Adrenal gland (tissue), 12 donors: ENCODE data around the gene CACNA1C. TPM values are rescaled to one million over a fixed set of nuclear protein-coding genes. Genes with fewer than 3 reads are reported as not detected.

ENCODE experiments used
- DNase-seq, 7 donors: peaks; one replicate each; pipeline ENCODE4 v3.0.0-alpha.2; 2019 to 2020
- H3K27ac ChIP-seq, 5 donors: fragments of 200-600 bp; sonication (generic) in 4 of 5; 1 replicate in 3 of 5; 2 replicates in 2 of 5; pipeline versions ENCODE4 v1.5.1 to v1.8.0; 2016 to 2020; ENCODE audit warnings: mild to moderate bottlenecking in 1 of 5
- H3K27me3 ChIP-seq: fragments of 200-600 bp; 2 replicates; pipeline ENCODE4 v1.8.0; 2021
- H3K36me3 ChIP-seq, 2 donors: fragments of 200-600 bp; replicated peaks in 1 of 2; 1 replicate in 1 of 2; 2 replicates in 1 of 2; pipeline versions ENCODE4 v1.5.1 to v1.8.0; 2018 to 2022
- H3K4me1 ChIP-seq, 2 donors: fragments of 200-600 bp; replicated peaks in 1 of 2; 1 replicate in 1 of 2; 2 replicates in 1 of 2; pipeline versions ENCODE4 v1.5.1 to v1.8.0; 2018 to 2021
- H3K4me3 ChIP-seq, 4 donors: fragments of 200-600 bp; sonication (generic) in 3 of 4; one replicate each; pipeline ENCODE4 v1.5.1; 2016 to 2018
- H3K9me3 ChIP-seq, 3 donors: fragments of 200-600 bp; sonication (generic) in 1 of 3; replicated peaks in 1 of 3; 1 replicate in 2 of 3; 2 replicates in 1 of 3; pipeline versions ENCODE4 v1.5.1 to v1.8.0; 2016 to 2021
- CTCF ChIP-seq, 6 experiments: fragments of 450-650 bp in 4 of 6; fragments of 200-600 bp in 2 of 6; sonication (generic) in 1 of 6; IDR thresholded peaks; 1 replicate in 5 of 6; 2 replicates in 1 of 6; pipeline versions ENCODE4 v1.5.1 to v1.8.0; 2016 to 2021; ENCODE audit warnings: antibody characterized with exemption in 6 of 6, mild to moderate bottlenecking in 2 of 6, moderate library complexity in 1 of 6
- POLR2A ChIP-seq, 2 donors: fragments of 450-650 bp; IDR thresholded peaks; one replicate each; pipeline ENCODE4 v1.6.1; 2017; ENCODE audit warnings: antibody characterized with exemption in 2 of 2, mild to moderate bottlenecking in 2 of 2, moderate library complexity in 1 of 2
- WGBS, 4 donors: extraction: QIAGEN DNeasy Blood & Tissue Kit in 2 of 4; methylation state at CpG; one replicate each; pipeline versions ENCODE4 v1.1.5 to v1.1.7; 2013 to 2017; 5-methylcytosine and 5-hydroxymethylcytosine counted together
- intact Hi-C, 2 donors: fragments of 100-400 bp; cut with DNase I; formaldehyde crosslinking; loops; one replicate each; pipeline versions ENCODE4 v1.14.1 to v1.15.0; 2022 to 2023
- polyA plus RNA-seq, 3 donors: library from polyadenylated mRNA; stranded (reverse); fragments of 200-250 nt in 2 of 3; fragments of 350-450 nt in 1 of 3; fragmentation: Illumina TruSeq in 1 of 3; extraction: RNeasy Lipid Tissue Mini Kit (QIAGEN cat#74804) in 1 of 3; gene quantifications; one replicate each; pipeline ENCODE4 v1.2.3, GENCODE V29; 2013 to 2014
- total RNA-seq, 9 donors: library from RNA; depleted of rRNA in 4 of 9; stranded (reverse); fragments of >200 nt in 4 of 9; fragments of 120-200 nt in 1 of 9; fragmentation: NEBNext Ultra II Directional in 1 of 9; extraction: Animal tissue kit (Norgen Biotek cat#: 25700) in 1 of 9; gene quantifications; one replicate each; pipeline versions ENCODE4 v1.1.0 to v1.2.4, GENCODE V29; 2013 to 2023
- donor health status: healthy with polysubstance abuse.
- donor health status: Bipolar disorder and iron deficiency.
- donor health status: DM: yes; HTN: yes; CAD: no.
- donor health status: DM: no; HTN: no; CAD: no.
- donor health status: DM: no; HTN: no; CAD: no.
- donor health status: DM: yes; HTN: yes; CAD: no.

The CACNA1C gene
- total and polyA plus RNA-seq, 12 donors = 1.4 to 5.8 (median 3.5) TPM

- 89 to 97% (median 89%) methylated on average over 3 to 4 of the region's 4 CpGs for WGBS, 4 donors
- no peak overlapping the region for H3K4me3 ChIP-seq
- H3K9me3 ChIP-seq = no peaks in the 10 kb centered on the region
- no peaks in the 10 kb centered on the region for H3K36me3 ChIP-seq
- H3K27ac ChIP-seq = no peak overlapping the region
- intact Hi-C loops = no loop called here
- no peaks in the 10 kb centered on the region for H3K27me3 ChIP-seq
- no peak for TF ChIP-seq CTCF (IDR thresholded peaks at IDR 0.05)
- no peak for TF ChIP-seq POLR2A (IDR thresholded peaks at IDR 0.05)
- no peak for DNase-seq
- no peaks in the 10 kb centered on the region for H3K4me1 ChIP-seq
Measured at GRCh38 chr12:2536724-2537123, 483.9 kb downstream of the CACNA1C start.

- TF ChIP-seq CTCF (IDR thresholded peaks at IDR 0.05) = no peak
- no peak for TF ChIP-seq POLR2A (IDR thresholded peaks at IDR 0.05)
- intact Hi-C loops = no loop called here
- WGBS, 4 donors = 86 to 92% (median 90%) methylated on average over 1 to 5 of the region's 5 CpGs
Measured at GRCh38 chr12:2537868-2538541, 485.2 kb downstream of the CACNA1C start.

GRCh38 chr12:2539938-2540337, 487.2 kb downstream of the CACNA1C start:
- Histone ChIP-seq H3K27me3 (no peaks in the 10 kb centered on the region), H3K27ac (peak overlapping the region in 1 of 5 donors; percentile 54), H3K9me3 (no peaks in the 10 kb centered on the region), H3K36me3 (no peaks in the 10 kb centered on the region), H3K4me3 (no peak overlapping the region), H3K4me1 (no peaks in the 10 kb centered on the region)
- TF ChIP-seq POLR2A (IDR thresholded peaks at IDR 0.05) = no peak
- no peak for TF ChIP-seq CTCF (IDR thresholded peaks at IDR 0.05)
- peak; percentile 27 to 63 (median 32) for DNase-seq
- intact Hi-C loops = no loop called here
- WGBS, 4 donors = 48 to 71% (median 59%) methylated on average over 5 to 8 of the region's 8 CpGs

More at GRCh38 chr12:2537868-2538541, 485.2 kb downstream of the CACNA1C start:
- Histone ChIP-seq H3K27ac (no peak overlapping the region), H3K4me1 (no peaks in the 10 kb centered on the region), H3K4me3 (no peak overlapping the region), H3K9me3 (no peaks in the 10 kb centered on the region), H3K36me3 (no peaks in the 10 kb centered on the region), H3K27me3 (no peaks in the 10 kb centered on the region)
- no peak for DNase-seq

GRCh38 chr12:2540535-2540941, 487.8 kb downstream of the CACNA1C start:
- H3K27ac ChIP-seq = peak overlapping the region in 2 of 5 donors; percentile 44 to 54
- 74 to 83% (median 79%) methylated on average over 12 to 13 of the region's 13 CpGs for WGBS, 4 donors

More at GRCh38 chr12:2540535-2540941, 487.8 kb downstream of the CACNA1C start:
- no peaks in the 10 kb centered on the region for H3K4me1 ChIP-seq
- H3K27me3 ChIP-seq = no peaks in the 10 kb centered on the region
- TF ChIP-seq POLR2A (IDR thresholded peaks at IDR 0.05) (no peak), CTCF (IDR thresholded peaks at IDR 0.05) (no peak)
- intact Hi-C loops = no loop called here
- no peak overlapping the region for H3K4me3 ChIP-seq
- H3K9me3 ChIP-seq = no peaks in the 10 kb centered on the region
- no peaks in the 10 kb centered on the region for H3K36me3 ChIP-seq
- peak; percentile 27 to 88 (median 63) for DNase-seq
